Tibial nerve (tissue), 3 donors: ENCODE data around the gene PHLDA2.

Experiments used
- CTCF ChIP-seq, 5 experiments: fragments of 200-600 bp in 3 of 5; fragments of 450-650 bp in 2 of 5; sonication (generic) in 3 of 5; IDR thresholded peaks; one replicate each; pipeline ENCODE4 v1.5.1; 2016 to 2019; ENCODE audit warnings: antibody characterized with exemption in 5 of 5, mild to moderate bottlenecking in 3 of 5, moderate library complexity in 2 of 5
- POLR2A ChIP-seq, 2 donors: fragments of 450-650 bp; IDR thresholded peaks; one replicate each; pipeline ENCODE4 v1.6.1; 2017; ENCODE audit warnings: antibody characterized with exemption in 2 of 2, mild to moderate bottlenecking in 2 of 2, moderate library complexity in 2 of 2

DNA sequence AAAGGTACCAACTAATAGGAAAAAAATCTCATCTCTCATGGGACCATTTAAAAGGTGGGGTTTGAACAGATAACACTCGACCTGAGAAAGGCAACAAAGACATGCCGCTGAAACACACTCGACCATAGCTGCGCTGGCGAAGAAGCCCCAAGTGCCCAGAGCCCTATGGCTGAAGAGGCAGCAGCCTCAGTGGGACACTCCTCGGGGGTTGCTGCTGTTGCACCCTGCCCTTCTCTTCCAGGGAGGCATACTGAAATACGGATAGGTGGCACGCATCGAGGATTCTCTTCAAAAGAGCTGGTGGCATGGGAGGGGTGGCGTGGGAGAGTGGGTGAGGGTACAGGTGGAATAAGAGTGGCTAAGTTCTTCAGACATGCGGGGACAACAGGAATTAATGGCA is 18.5 kb upstream of the PHLDA2 start:
- TF ChIP-seq CTCF (IDR thresholded peaks at IDR 0.05) (no peak), POLR2A (IDR thresholded peaks at IDR 0.05) (no peak)
